Activated naive CD8-positive, alpha-beta T cell treated with anti-CD3 and anti-CD28 coated beads, Interleukin-2, amount 10 ng/mL, durations not matched to agents 7 days and 5 days (primary cell): ENCODE results near the gene SSBP3. TPM values are rescaled to one million over a fixed set of nuclear protein-coding genes. Genes with fewer than 3 reads are reported as not detected.

Experiments used
- ATAC-seq: fragments of 150-1000 bp; cut with Tn5 transposase; one replicate; pipeline ENCODE4 v1.10.0; 2021; ENCODE audit warnings: low read depth, moderate library complexity
- POLR2A ChIA-PET: fragments of 350-600 bp; sonication (Branson Sonifier 250); formaldehyde crosslinking; loops from one replicate; lab custom pipeline; 2021; ENCODE audit warnings: antibody characterized with exemption; lab: Charles Lee
- DNase-seq: peaks from one replicate; pipeline ENCODE4 v3.0.0; 2021
- H3K27ac Mint-ChIP-seq: one replicate; pipeline ENCODE4 v1.8.0; 2022; ENCODE audit warnings: mild to moderate bottlenecking, mixed read lengths
- H3K27me3 Mint-ChIP-seq: one replicate; pipeline ENCODE4 v1.8.0; 2022; ENCODE audit warnings: mild to moderate bottlenecking, moderate library complexity, mixed read lengths
- H3K36me3 Mint-ChIP-seq: one replicate; pipeline ENCODE4 v1.8.0; 2021; ENCODE audit warnings: mild to moderate bottlenecking, mixed read lengths
- H3K4me1 Mint-ChIP-seq: one replicate; pipeline ENCODE4 v1.8.0; 2021; ENCODE audit warnings: mixed read lengths
- H3K4me3 Mint-ChIP-seq: one replicate; pipeline ENCODE4 v1.8.0; 2022; ENCODE audit warnings: mild to moderate bottlenecking, moderate library complexity, mixed read lengths
- H3K9me3 Mint-ChIP-seq: one replicate; pipeline ENCODE4 v1.8.0; 2021; ENCODE audit warnings: mixed read lengths
- total RNA-seq, 2 experiments: library from RNA; stranded (reverse); gene quantifications; one replicate each; pipeline ENCODE4 v1.2.3, GENCODE V29; 2021

The SSBP3 gene
- total RNA-seq, 2 experiments from 2014 or later, result 109 to 126 TPM

GRCh38 chr1:54371942-54372275 lies 34.3 kb downstream of the SSBP3 start:
- DNase-seq, result no peak
- Mint-ChIP-seq H3K4me1 (peaks cover 54% of the 10 kb centered on the region), H3K4me3 (no peak overlapping the region), H3K36me3 (peaks cover 15% of the 10 kb centered on the region), H3K27me3 (no peaks in the 10 kb centered on the region), H3K27ac (peak overlapping the region; percentile 71), H3K9me3 (no peaks in the 10 kb centered on the region)
- POLR2A ChIA-PET, result no interaction called here
- no peak for ATAC-seq

- ATAC-seq (no peak), DNase-seq (no peak)
- peaks cover 11% of the 10 kb centered on the region for H3K36me3 Mint-ChIP-seq
- POLR2A ChIA-PET, result no interaction called here
- peaks cover 48% of the 10 kb centered on the region for H3K4me1 Mint-ChIP-seq
- H3K27me3 Mint-ChIP-seq, result no peaks in the 10 kb centered on the region
- no peaks in the 10 kb centered on the region for H3K9me3 Mint-ChIP-seq
- H3K27ac Mint-ChIP-seq, result peak overlapping the region; percentile 71
- no peak overlapping the region for H3K4me3 Mint-ChIP-seq
These were observed 34.9 kb downstream of the SSBP3 start for GRCh38 chr1:54371038-54371941.

GRCh38 chr1:54370287-54370989 lies 35.8 kb downstream of the SSBP3 start:
- no peak for DNase-seq
- POLR2A ChIA-PET, result no interaction called here
- peaks cover 51% of the 10 kb centered on the region for H3K4me1 Mint-ChIP-seq
- no peaks in the 10 kb centered on the region for H3K27me3 Mint-ChIP-seq
- peaks cover 10% of the 10 kb centered on the region for H3K36me3 Mint-ChIP-seq
- H3K9me3 Mint-ChIP-seq, result no peaks in the 10 kb centered on the region
- no peak overlapping the region for H3K4me3 Mint-ChIP-seq
- no peak for ATAC-seq
- no peak overlapping the region for H3K27ac Mint-ChIP-seq

GRCh38 chr1:54367613-54368012 lies 38.6 kb downstream of the SSBP3 start:
- ATAC-seq (no peak), DNase-seq (no peak)
- Mint-ChIP-seq H3K36me3 (peaks cover 18% of the 10 kb centered on the region), H3K9me3 (no peaks in the 10 kb centered on the region), H3K27ac (no peak overlapping the region), H3K4me3 (no peak overlapping the region), H3K4me1 (peaks cover 43% of the 10 kb centered on the region), H3K27me3 (no peaks in the 10 kb centered on the region)
- POLR2A ChIA-PET, result no interaction called here

GRCh38 chr1:54365847-54366246 lies 40.3 kb downstream of the SSBP3 start:
- H3K27ac Mint-ChIP-seq, result no peak overlapping the region
- H3K4me1 Mint-ChIP-seq, result peaks cover 35% of the 10 kb centered on the region
- POLR2A ChIA-PET, result interaction anchor here (0.9 kb wide), 1 partner anchor 28 kb away, joined by 3 read pairs; no protein-coding TSS in a partner anchor
- DNase-seq (no peak), ATAC-seq (no peak)
- H3K27me3 Mint-ChIP-seq, result no peaks in the 10 kb centered on the region
- peaks cover 16% of the 10 kb centered on the region for H3K36me3 Mint-ChIP-seq
- H3K9me3 Mint-ChIP-seq, result no peaks in the 10 kb centered on the region
- H3K4me3 Mint-ChIP-seq, result no peak overlapping the region

GRCh38 chr1:54365398-54365797 lies 40.8 kb downstream of the SSBP3 start:
- Mint-ChIP-seq H3K9me3 (no peaks in the 10 kb centered on the region), H3K36me3 (peaks cover 16% of the 10 kb centered on the region), H3K27me3 (no peaks in the 10 kb centered on the region), H3K4me1 (peaks cover 38% of the 10 kb centered on the region), H3K27ac (no peak overlapping the region), H3K4me3 (no peak overlapping the region)
- POLR2A ChIA-PET, result interaction anchor here (0.9 kb wide), 1 partner anchor 29 kb away, joined by 3 read pairs; no protein-coding TSS in a partner anchor
- DNase-seq (no peak), ATAC-seq (no peak)

GRCh38 chr1:54364995-54365394 lies 41.2 kb downstream of the SSBP3 start:
- DNase-seq, result no peak
- peaks cover 40% of the 10 kb centered on the region for H3K4me1 Mint-ChIP-seq
- ATAC-seq, result no peak
- POLR2A ChIA-PET, result no interaction called here
- no peak overlapping the region for H3K4me3 Mint-ChIP-seq
- no peak overlapping the region for H3K27ac Mint-ChIP-seq
- H3K27me3 Mint-ChIP-seq, result no peaks in the 10 kb centered on the region
- no peaks in the 10 kb centered on the region for H3K9me3 Mint-ChIP-seq
- peaks cover 15% of the 10 kb centered on the region for H3K36me3 Mint-ChIP-seq

GRCh38 chr1:54364582-54364981 lies 41.6 kb downstream of the SSBP3 start:
- Mint-ChIP-seq H3K4me3 (no peak overlapping the region), H3K27me3 (no peaks in the 10 kb centered on the region), H3K4me1 (peaks cover 42% of the 10 kb centered on the region), H3K9me3 (no peaks in the 10 kb centered on the region), H3K36me3 (peaks cover 14% of the 10 kb centered on the region), H3K27ac (no peak overlapping the region)
- DNase-seq (no peak), ATAC-seq (no peak)
- POLR2A ChIA-PET, result no interaction called here

- Mint-ChIP-seq H3K27me3 (no peaks in the 10 kb centered on the region), H3K27ac (no peak overlapping the region), H3K36me3 (peaks cover 14% of the 10 kb centered on the region), H3K4me3 (no peak overlapping the region), H3K4me1 (peaks cover 41% of the 10 kb centered on the region), H3K9me3 (no peaks in the 10 kb centered on the region)
- no peak for ATAC-seq
- POLR2A ChIA-PET, result no interaction called here
- DNase-seq, result no peak
These were observed 42.3 kb downstream of the SSBP3 start for GRCh38 chr1:54363925-54364324.

GRCh38 chr1:54362881-54363340 lies 43.3 kb downstream of the SSBP3 start:
- Mint-ChIP-seq H3K27ac (no peak overlapping the region), H3K36me3 (peaks cover 20% of the 10 kb centered on the region), H3K27me3 (no peaks in the 10 kb centered on the region), H3K9me3 (no peaks in the 10 kb centered on the region), H3K4me3 (no peak overlapping the region), H3K4me1 (peaks cover 41% of the 10 kb centered on the region)
- POLR2A ChIA-PET, result no interaction called here
- no peak for DNase-seq
- ATAC-seq, result no peak

GRCh38 chr1:54361342-54361741 lies 44.9 kb downstream of the SSBP3 start:
- ATAC-seq, result no peak
- Mint-ChIP-seq H3K4me1 (peaks cover 55% of the 10 kb centered on the region), H3K27me3 (no peaks in the 10 kb centered on the region), H3K4me3 (no peak overlapping the region), H3K27ac (no peak overlapping the region), H3K36me3 (peaks cover 24% of the 10 kb centered on the region), H3K9me3 (no peaks in the 10 kb centered on the region)
- DNase-seq, result no peak
- POLR2A ChIA-PET, result interaction anchor here (1.0 kb wide), 1 partner anchor 128 kb away, joined by 5 read pairs; no protein-coding TSS in a partner anchor

GRCh38 chr1:54360165-54361005 lies 45.8 kb downstream of the SSBP3 start:
- Mint-ChIP-seq H3K36me3 (peaks cover 21% of the 10 kb centered on the region), H3K27ac (no peak overlapping the region), H3K4me1 (peaks cover 55% of the 10 kb centered on the region), H3K9me3 (no peaks in the 10 kb centered on the region), H3K27me3 (no peaks in the 10 kb centered on the region), H3K4me3 (no peak overlapping the region)
- no peak for ATAC-seq
- POLR2A ChIA-PET, result interaction anchor here (1.0 kb wide), 1 partner anchor 129 kb away, joined by 5 read pairs; no protein-coding TSS in a partner anchor
- DNase-seq, result no peak
